SU-DHL-6 (cell line): ENCODE measurements around the gene FMO5.

ENCODE experiments used
- EZH2phosphoT487 ChIP-seq: fragments of 200-600 bp; sonication (generic), shearing (Covaris generic); conservative IDR thresholded peaks from 2 replicates; pipeline ENCODE4 v1.6.1; 2018; ENCODE audit warnings: mild to moderate bottlenecking, antibody characterized with exemption, low read length, moderate library complexity, mixed read lengths
- TF ChIP-seq, protein P1 (sequence below): fragments of 200-600 bp; sonication (generic); IDR thresholded peaks from one replicate; pipeline ENCODE4 v1.5.1; 2017; ENCODE audit warnings: antibody characterized with exemption, mild to moderate bottlenecking, low read length, moderate library complexity; ENCODE audit not compliant: insufficient read depth, poor library complexity, severe bottlenecking

- no peak for TF ChIP-seq EZH2phosphoT487
- TF ChIP-seq, protein P1, sequence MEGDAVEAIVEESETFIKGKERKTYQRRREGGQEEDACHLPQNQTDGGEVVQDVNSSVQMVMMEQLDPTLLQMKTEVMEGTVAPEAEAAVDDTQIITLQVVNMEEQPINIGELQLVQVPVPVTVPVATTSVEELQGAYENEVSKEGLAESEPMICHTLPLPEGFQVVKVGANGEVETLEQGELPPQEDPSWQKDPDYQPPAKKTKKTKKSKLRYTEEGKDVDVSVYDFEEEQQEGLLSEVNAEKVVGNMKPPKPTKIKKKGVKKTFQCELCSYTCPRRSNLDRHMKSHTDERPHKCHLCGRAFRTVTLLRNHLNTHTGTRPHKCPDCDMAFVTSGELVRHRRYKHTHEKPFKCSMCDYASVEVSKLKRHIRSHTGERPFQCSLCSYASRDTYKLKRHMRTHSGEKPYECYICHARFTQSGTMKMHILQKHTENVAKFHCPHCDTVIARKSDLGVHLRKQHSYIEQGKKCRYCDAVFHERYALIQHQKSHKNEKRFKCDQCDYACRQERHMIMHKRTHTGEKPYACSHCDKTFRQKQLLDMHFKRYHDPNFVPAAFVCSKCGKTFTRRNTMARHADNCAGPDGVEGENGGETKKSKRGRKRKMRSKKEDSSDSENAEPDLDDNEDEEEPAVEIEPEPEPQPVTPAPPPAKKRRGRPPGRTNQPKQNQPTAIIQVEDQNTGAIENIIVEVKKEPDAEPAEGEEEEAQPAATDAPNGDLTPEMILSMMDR, result no peak
Observed at GRCh38 chr1:147260956-147261355, 35.8 kb upstream of the FMO5 start.
